Liver (tissue), 3 donors: ENCODE measurements around the gene ITLN2.

Experiments
- HNF4G ChIP-seq: IDR thresholded peaks from 2 replicates; pipeline ENCODE4 v1.6.1; 2016; ENCODE audit warnings: antibody characterized with exemption
- TF ChIP-seq, protein P1 (sequence below): fragments of 150-350 bp; IDR thresholded peaks from 2 replicates; pipeline ENCODE4 v1.5.1; 2017; ENCODE audit warnings: improper control_type of control experiment, low read depth, low read length; ENCODE audit not compliant: missing input control
- donor health status: healthy.
- donor health status: healthy.

- TF ChIP-seq, protein P1, sequence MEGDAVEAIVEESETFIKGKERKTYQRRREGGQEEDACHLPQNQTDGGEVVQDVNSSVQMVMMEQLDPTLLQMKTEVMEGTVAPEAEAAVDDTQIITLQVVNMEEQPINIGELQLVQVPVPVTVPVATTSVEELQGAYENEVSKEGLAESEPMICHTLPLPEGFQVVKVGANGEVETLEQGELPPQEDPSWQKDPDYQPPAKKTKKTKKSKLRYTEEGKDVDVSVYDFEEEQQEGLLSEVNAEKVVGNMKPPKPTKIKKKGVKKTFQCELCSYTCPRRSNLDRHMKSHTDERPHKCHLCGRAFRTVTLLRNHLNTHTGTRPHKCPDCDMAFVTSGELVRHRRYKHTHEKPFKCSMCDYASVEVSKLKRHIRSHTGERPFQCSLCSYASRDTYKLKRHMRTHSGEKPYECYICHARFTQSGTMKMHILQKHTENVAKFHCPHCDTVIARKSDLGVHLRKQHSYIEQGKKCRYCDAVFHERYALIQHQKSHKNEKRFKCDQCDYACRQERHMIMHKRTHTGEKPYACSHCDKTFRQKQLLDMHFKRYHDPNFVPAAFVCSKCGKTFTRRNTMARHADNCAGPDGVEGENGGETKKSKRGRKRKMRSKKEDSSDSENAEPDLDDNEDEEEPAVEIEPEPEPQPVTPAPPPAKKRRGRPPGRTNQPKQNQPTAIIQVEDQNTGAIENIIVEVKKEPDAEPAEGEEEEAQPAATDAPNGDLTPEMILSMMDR, result no peak
- no peak for TF ChIP-seq HNF4G
These were observed 46.3 kb upstream of the ITLN2 start for GRCh38 chr1:161000736-161001480.
